Suppressor macrophage (primary cell): Measurements from ENCODE around the gene ZBTB20.

Experiments
- DNase-seq, 4 experiments: peaks; one replicate each; pipeline ENCODE4 v3.0.0-alpha.2; 2020 to 2022

Gene ZBTB20

DNA sequence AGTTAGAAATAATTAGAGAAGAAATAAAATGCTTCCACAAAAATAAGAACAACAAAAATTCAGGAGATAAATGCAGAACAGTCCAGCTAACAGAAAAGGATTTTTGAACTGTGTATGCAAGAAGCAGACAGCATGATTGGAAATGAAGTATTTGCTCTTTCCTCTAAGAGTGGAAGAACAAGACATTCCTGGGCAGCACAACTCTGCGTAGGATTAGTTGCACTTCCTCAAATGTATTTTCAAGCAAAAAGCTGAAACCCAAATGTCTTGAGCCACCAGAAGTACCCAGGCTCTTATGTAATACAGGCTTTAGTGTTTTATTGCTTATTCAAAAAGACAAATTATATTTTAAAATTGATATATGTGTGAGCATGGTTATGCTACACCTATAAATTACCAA, 127.2 kb downstream of the ZBTB20 start:
- DNase-seq, result peak; percentile 71 to 87 (median 77)

GRCh38 chr3:115018694-115019093, 128.4 kb downstream of the ZBTB20 start:
- DNase-seq, result no peak

DNA sequence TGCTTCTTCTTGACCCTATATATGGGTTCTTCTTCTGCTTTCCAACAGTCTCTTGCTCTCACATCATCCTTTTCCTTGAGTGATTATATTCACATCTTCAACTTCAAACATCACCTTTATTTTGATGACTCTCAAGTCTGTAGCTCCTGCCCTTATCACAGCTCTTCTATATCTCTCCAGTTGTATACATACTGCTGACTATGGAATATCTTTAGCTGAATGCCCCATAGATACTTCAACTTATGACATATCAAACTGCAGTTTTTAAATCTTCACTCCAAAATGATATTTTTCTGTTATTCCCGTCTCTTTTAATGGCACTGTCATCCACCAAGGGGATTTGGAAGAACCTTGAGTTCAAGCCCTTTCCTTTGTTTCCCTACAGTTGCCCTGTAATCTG, 139.1 kb downstream of the ZBTB20 start:
- DNase-seq, result no peak

DNA sequence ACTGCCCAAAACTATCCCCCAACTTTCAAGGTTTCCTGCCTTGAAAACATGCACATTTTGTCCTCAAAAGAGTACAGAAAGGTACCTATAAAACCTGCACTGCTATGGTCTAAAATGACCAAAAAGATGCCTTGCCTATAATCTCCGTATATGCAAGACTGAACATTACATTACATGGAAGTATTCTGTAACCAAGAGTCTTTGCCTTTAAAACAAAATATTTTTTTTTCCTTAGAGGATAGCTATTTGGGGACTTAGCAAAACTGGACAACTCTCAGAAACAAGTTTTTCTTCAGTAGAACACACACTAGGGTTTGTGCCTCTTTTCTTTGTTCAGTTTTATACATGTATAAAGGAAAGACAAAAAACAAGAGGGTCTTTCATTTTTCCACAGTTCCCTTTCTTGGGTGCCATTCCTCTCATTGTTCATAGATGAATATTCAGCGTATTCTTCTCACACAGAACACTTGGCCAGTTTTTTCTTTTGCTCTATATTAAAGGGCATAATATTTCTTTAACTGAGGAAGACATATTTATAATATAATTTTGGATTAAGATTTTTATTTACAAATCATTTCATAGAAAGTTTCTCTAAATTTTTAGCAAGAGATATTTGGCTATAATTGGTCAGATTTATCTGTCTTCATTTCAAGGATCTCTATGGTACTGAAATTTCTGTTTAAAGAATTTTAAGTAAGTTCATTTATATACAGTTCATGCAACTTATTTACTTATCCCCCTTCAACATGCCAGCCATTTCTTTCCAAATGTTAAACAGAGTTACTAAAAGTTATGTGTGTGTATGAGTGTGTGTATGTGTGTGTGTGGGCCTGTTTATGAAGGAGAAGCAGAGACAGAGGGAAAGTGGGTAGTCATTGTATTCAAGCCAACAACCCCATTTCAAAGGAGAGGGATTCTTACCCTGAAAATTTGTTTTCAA, 142.6 kb downstream of the ZBTB20 start:
- DNase-seq, result no peak

- DNase-seq, result no peak
Measured at GRCh38 chr3:114998971-114999579, 148.0 kb downstream of the ZBTB20 start.

GRCh38 chr3:114994554-114995341, 152.3 kb downstream of the ZBTB20 start:
- DNase-seq, result no peak

DNA sequence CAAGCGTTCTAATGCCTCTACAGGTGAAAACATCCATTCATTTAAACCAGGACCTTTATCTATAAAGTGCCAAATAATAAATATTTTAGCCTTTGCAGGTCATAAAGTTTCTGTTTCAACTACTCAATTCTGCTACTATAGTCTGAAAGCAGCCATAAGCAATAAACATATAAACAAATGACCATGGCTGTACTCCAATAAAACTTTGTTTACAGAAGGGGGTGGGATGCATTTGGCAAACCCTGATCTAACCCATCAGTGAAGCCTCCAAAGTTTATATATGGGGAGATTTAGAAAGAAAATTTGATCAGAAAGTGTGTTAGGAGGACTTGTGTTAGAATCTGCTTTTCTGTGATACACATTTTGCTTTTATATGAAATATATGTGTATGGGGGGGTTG, 161.3 kb downstream of the ZBTB20 start:
- DNase-seq, result no peak

- DNase-seq, result no peak
Measured at GRCh38 chr3:114983248-114983647, 163.8 kb downstream of the ZBTB20 start.

DNA sequence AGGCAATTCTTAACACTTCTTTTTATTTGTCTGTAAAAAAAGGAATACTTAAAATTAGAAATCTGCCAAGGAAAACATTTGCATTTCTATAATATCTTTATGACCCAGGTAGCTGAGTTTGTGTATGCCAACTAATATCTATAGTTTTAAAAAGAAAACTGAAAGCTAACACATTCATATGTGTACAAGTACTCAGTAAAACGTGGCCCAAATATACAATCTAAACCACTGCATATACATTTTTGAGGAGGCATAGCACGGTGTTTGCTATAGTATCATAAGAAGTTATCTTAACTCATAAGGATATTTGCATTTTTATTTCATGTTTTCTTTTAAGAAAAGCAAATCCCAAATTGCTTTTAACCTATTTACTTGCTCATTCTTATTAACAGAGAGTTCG, 172.7 kb downstream of the ZBTB20 start:
- DNase-seq, result no peak

DNA sequence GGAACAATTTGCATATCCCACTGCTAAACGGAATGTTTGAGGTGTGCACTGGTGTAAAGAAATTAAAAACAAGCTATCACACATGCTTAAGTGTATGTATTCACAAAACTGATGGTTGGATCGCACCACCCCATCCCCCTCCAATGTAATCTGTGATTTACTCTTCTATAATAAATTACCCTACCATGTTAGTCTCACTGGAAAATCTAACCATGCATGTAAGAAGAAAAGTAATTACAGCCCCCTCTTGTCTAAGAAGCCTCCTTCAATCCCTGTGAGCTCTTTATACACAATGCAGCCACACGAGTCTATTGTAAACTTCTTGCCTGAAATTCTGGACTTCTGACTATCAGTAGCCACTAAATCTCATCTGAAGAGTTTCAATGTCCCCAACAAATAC, 173.6 kb downstream of the ZBTB20 start:
- no peak for DNase-seq

GRCh38 chr3:114967168-114967567, 179.9 kb downstream of the ZBTB20 start:
- no peak for DNase-seq

- no peak for DNase-seq
Measured at GRCh38 chr3:114962189-114962588, 184.9 kb downstream of the ZBTB20 start.

DNA sequence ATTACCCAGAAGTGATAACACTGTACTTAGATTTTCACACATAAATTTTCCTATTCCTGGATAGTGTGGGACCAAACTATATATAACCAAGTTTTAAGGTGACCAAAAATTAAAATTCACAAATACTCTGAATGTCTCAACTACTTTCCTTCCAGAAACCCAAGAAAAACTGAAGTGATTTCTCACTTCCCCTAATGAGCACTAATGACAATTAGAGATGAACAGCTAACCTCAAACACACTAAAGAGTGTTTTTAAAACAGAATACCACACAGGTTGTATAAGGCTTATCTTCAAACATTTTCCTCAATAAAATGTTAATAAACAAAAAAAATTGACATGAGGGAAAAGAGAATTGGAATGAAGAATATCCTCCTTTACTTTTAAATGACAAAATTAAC, 188.2 kb downstream of the ZBTB20 start:
- DNase-seq, result no peak

- DNase-seq, result no peak
Measured at GRCh38 chr3:114953800-114954199, 193.3 kb downstream of the ZBTB20 start.

DNA sequence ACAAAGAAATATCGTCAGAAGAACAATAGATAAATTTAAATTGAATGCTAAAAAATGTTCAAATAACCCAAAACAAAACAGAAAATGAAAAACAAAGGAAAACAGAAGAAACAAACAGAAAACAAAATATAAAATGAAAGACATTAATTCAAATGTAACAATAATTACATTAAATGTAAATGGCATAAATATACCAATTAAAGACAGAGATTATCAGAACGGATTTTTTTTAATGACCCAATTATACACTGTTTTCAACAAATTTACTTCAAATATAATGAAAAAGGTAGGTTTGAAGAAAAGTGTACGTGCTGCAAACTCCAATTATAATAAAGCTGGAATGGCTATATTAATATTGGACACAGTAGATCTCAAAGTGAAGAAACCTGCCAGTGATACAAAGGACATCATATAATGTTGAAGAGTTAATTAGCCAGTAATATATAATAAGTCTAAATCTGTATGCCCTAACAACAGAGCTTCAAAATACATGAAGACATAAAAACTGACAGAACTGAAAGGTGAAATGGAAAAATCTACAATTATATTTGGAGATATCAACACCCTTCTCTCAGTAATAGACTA, 193.8 kb downstream of the ZBTB20 start:
- no peak for DNase-seq

DNA sequence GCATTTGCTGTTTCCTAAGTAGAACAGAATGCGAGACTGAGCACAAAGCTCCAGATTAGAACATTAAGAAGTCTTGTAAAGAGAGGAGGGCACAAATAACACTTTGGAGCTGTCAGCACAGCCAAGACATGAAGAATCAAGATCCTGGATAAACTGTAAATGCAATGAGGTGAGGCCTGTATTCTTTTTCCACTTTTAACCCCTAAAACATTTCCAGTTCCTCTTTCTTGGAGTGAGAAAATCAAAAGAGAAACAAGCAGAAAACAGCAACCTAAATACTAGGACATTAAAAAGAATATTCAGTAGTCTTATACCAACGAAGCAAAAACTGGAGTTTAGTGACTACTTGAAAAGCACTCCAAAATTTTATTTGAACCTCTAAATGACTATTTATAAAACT, 204.3 kb downstream of the ZBTB20 start:
- no peak for DNase-seq

GRCh38 chr3:114941626-114942309, 205.3 kb downstream of the ZBTB20 start:
- no peak for DNase-seq

DNA sequence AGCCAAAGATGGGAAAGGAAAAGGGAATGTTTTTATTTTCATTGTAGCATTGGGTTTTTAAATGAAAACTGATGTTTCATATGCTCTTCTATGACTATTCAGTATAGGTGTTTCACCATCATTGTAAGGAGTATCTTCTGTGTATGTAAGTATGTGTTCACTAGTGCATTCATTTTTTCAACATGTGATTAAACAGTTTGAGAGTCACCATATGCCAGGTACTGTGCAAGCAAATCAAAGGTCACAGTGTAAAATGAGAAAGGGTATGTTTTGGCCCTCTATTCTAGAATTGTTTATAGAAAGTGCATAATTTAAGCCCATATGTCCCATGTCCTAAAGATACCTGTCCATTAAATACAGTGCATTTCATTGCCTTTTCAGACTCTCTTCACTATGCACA, 207.2 kb downstream of the ZBTB20 start:
- DNase-seq, result no peak

- no peak for DNase-seq
Measured at GRCh38 chr3:114933407-114933806, 213.7 kb downstream of the ZBTB20 start.

GRCh38 chr3:114929971-114930732, 216.9 kb downstream of the ZBTB20 start:
- DNase-seq, result no peak

DNA sequence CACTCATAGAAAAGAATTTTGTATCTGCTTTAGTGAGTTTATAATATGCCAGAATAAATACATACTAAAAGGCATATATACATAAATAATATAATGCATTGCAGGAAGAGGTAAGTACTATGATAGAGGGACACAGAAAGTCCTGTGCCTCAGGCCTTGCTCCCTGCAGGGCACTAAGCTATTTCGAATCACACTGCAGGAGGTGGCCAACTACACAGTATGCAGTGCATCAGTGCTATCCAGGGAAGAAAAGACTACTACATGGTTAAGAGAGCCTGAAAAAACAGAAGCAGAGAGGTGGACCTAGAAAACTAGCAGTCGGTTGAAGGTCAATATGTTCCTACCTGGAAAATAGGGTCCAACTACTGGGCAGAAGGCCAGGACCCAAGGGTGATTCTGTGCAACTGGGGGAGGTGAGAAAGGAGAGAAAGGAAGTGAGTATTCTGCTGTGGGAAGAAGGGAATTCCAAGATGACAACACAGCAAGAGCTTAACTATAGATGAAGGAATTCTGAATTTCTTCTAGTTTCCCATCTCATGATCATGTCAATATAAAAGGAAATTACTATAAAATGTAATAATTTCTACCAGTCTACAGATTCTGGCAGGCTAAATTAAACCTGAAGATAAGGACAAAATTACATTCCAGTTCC, 218.0 kb downstream of the ZBTB20 start:
- no peak for DNase-seq
